Brain pericyte (primary cell): ENCODE data around the gene ZNF438.

ENCODE experiments used
- DNase-seq: peaks from one replicate; pipeline ENCODE4 v3.0.0-alpha.2; 2012; ENCODE audit warnings: low read depth, low spot score

Gene ZNF438

DNA sequence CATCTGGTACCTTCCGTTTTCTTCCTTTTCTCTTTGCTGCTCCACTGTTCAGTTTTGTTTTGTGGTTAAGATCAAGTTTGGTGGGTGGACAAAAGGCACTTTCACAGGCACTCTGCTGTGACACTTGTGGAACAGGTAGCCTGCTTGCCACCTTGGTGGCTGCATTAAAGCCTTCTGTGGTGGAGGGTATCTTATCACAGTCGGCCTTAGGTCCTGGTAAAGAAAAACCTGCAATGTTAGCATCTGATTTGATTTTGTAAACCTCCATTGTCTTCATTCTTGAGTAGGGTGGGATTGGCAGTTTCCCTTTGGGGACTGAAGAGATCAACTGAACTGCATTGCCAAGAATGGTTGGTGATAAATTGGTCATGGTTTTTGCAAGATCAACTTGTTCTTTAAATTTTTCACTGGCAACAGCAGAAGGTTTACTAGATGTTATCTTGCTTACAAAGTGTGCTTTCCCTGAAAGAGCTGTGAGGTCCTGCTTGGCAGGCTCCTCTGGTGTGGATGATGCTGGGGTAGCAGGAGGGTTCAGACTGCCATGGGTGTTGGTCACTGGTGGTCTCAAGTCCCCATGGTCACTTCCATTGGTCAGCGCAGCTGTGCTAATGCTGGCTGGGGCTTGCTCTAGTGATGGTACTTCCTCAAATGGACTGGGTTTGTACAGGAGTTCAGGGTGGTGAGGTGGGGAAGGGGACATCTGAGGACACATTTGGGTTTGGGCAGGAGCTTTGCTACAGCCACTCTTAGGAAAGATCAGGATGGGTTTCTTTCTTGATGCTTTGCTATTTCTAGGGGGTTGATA, 182.2 kb downstream of the ZNF438 start:
- DNase-seq, result no peak

DNA sequence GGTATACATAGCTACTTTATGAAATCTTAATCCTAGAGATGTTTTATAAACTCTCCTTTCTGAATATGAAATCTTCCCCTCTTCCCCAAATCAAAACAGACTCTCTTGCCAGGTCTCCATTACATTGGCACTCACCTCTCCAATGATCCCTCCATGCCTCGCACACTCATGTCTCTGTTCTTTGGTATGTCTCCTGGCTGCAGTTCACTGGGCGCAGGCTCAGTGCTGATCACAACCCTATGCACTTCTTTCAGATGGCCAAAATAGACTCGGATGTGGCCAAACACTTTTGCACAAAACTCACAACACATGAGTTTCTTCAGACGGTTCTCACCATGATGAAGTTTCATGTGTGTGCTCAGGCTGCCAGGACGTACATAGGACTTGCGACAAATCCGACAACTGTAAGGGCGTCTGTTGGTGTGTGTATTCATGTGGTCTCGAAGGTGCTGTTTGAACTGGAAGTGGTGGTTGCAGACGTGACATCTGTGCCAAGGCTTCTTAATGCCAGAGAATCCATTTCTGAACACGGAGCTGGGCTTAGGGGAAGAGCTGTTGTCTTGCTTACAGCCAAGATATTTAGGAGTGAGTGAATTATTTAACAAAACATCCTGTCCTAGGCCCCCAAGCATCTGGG, 183.2 kb downstream of the ZNF438 start:
- DNase-seq, result no peak

DNA sequence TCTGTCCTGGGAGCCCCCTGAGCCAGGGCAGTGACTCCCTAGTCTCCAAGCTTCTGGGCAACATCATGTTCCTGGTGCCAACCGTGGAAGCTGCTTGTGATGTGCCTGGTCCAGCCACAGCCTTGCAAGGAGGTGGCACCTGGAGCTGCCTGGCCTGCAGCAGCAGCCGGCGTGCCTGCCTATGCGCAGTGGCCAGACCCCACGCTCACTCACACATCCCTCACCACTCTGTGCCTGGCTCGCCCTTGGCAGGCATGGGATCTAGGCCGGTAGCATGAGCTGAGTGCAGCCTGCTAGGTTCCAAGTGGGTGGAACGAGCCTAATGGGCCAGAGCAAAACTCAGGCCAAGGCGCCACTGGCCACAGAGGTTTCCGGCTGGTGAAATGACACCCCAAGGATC, 184.0 kb downstream of the ZNF438 start:
- DNase-seq, result no peak

GRCh38 chr10:30847199-30847598, 184.5 kb downstream of the ZNF438 start:
- DNase-seq, result no peak

DNA sequence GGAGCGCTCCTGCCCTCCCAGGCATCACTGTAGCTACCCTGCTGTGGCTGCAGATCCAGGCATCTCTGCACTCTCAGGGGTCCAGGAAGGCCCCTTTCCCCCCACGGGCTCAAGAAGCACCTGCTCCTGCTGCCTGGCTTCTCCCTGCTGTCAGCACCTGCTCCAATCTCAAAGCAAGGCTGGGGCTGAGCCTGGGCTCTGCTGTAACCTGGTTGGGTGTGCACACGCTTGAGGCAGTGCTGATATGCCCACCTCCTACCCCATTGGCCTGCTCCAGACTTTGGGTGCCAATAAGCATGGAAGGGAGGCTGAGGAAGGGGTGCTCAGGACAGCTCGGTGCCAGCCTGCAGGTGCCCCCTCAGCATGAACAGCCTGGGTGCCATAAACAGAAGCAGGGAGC, 185.0 kb downstream of the ZNF438 start:
- no peak for DNase-seq

- no peak for DNase-seq
Observed at GRCh38 chr10:30842894-30843293, 188.8 kb downstream of the ZNF438 start.

DNA sequence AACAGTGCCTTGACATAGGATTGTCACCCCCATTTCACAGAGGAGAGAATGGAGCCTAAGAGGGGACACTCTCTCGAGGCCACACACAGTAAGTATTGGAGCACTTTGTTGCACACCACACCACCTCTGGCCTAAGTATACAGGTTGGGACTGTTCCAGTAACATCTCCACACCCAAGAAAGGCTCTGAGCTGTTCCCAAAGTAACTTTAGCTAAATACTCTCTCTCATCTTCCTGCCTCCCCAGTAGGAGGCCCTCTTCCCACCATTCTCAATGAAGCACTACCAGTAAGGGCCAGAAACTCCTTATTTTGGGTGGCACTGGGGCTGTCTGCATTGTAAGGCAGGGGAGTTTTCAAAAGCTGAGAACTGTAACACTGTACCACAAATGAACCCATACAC, 189.5 kb downstream of the ZNF438 start:
- DNase-seq, result no peak

- DNase-seq, result no peak
Observed at GRCh38 chr10:30840395-30841050, 191.1 kb downstream of the ZNF438 start.

GRCh38 chr10:30839652-30840051, 192.0 kb downstream of the ZNF438 start:
- DNase-seq, result no peak

GRCh38 chr10:30836406-30836805, 195.3 kb downstream of the ZNF438 start:
- DNase-seq, result no peak

DNA sequence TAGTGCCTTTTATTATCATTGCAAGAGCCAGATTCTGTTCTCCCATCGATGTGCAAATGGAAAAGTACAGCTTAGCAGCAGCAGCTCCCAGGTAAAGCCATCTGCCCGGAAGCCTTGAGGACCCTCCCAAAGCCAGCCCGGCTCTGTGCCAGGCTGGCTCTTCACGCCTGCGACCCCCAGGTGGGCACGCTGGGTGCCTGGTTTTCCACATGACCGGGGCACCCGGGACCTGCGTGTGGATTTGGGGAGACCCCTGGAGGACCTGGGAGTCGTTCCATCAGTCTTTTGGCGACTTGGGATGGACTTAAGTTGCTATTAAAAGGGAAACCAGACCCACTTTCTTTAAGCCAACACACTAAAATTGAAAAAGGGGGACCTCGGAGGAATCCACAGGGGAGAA, 196.5 kb downstream of the ZNF438 start:
- DNase-seq, result no peak

GRCh38 chr10:30834651-30835050, 197.0 kb downstream of the ZNF438 start:
- DNase-seq, result no peak

GRCh38 chr10:30834153-30834552, 197.5 kb downstream of the ZNF438 start:
- no peak for DNase-seq

GRCh38 chr10:30833628-30833970, 198.1 kb downstream of the ZNF438 start:
- DNase-seq, result no peak

GRCh38 chr10:30832749-30833627, 198.7 kb downstream of the ZNF438 start:
- DNase-seq, result no peak

DNA sequence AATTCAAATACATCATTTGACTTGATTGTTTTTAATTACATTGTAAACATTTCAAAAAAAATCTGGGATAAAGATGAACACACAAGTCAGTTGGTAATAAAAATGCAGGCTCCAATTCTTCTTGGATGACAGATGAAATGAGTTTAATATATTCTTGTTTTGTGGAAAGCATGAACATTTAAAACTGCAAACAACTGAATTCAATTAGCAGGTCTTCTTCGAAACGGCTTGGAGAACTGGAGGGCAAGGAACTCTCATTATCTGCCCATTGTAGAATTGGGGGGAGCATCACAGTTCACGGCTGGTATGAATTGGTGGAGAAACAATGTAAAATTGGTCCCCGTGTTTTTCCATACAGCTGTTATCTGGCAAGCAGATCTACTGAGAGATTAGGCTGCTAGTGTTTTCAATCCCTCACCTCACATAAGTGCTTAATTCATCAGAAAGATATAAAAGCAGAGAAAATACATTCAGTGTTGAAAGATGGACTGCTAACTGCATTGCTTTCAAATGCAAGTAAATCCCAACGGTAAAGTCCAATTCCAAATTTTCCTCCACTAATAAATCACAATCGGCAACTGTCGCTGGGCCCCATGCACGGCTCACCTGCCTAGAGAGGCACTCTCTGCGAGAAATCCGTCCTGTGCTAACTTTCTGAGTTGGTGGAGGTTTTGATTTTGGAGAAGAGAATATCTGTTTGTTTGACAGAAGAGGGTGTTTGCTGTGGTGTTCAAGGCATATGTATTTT, 199.5 kb downstream of the ZNF438 start:
- DNase-seq, result no peak

DNA sequence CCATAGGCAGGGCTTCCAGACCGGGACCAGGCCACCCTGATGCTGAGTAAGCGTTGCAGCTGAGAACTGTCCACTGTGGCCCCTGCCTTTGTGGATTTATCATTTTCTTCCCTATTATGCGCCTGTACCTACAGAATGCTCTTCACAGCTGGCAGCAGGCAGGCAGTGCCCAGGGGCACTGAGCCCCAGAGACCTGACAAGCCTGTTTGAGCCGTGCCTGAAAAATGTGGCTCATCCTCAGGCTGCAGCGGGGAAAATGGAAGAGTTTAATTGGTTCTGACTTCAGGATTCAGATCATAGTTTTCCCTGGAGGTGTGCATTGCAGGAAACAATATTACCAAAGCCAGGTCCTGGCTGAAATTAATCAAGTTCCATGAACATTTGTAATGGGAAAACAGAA, 200.2 kb downstream of the ZNF438 start:
- DNase-seq, result no peak

DNA sequence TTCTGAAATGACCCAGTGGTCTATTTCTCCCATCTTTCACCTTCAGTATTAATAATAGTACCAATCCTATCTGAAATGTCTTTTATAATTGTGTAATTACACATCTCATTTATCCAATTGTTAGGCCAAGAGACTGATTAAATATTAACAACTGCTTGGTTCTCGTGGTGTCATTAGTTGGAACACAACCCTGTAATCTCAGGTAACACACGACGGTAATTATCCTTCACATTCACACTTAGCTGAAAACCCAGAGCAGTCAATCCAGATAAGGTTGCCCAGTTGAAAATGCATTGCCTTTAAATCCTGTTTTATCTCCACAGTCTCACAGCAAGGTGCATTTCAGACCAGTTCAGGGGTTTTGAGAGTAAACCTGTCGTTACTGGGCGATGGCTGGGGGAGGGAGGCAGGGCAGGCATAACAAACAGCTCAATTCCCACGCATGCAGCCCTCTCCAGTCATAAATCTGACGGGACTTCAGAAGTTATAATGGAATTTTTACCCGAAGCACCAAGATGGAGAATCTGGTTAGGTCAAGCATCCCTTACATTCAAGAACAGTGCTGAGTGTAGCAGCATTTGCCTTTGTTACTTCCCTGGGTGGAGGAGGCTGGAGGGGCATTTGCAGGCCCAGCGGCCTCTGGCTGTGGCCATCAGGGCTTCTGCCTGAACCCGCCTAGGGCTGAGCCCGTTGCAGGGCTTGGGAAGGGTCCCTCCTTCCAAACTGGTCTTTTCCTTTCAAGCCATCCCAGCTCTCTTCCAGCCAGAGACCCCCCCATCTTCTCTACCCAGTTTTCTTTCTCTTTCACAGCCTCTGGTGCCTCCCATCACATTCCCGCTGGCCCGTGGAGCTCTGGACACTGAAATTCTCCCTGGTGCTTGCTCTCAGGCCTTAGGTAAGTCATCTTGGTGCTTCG, 201.1 kb downstream of the ZNF438 start:
- DNase-seq, result no peak

- DNase-seq, result no peak
Observed at GRCh38 chr10:30829901-30830300, 201.8 kb downstream of the ZNF438 start.

GRCh38 chr10:30828680-30829079, 203.0 kb downstream of the ZNF438 start:
- no peak for DNase-seq
